SIG-M5 treated with dmso at 0.1 percent for 504 hours (cell line): Measurements from ENCODE around the gene PTDSS2.
"Not testable (repeated sequence)": the region's sequence is repeated elsewhere in the genome, so short reads cannot be mapped to it uniquely, and the experiment has no call there.

ENCODE experiments used
- DNase-seq: peaks from one replicate; lab custom pipeline; 2025; ENCODE audit not compliant: unreplicated experiment; lab: John Stamatoyannopoulos, UW

PTDSS2 gene

DNA sequence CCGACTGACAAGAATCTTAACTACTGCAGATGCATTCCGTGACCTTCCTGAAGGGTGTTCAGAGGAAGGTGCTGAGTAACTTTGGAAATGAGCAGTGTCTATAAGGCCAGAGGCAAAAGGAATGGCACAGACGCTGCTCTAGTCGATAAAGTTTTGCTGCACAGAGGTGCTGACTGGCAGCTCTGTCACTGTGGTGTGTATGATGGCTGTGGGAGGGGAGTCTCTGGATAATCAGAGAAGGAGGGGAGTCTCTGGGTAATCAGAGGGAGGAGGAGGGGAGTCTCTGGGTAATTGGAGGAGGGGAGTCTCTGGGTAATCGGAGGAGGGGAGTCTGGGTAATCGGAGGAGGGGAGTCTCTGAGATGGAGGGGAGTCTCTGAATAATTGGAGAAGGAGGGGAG is 18.4 kb downstream of the PTDSS2 start:
- DNase-seq, result no peak

DNA sequence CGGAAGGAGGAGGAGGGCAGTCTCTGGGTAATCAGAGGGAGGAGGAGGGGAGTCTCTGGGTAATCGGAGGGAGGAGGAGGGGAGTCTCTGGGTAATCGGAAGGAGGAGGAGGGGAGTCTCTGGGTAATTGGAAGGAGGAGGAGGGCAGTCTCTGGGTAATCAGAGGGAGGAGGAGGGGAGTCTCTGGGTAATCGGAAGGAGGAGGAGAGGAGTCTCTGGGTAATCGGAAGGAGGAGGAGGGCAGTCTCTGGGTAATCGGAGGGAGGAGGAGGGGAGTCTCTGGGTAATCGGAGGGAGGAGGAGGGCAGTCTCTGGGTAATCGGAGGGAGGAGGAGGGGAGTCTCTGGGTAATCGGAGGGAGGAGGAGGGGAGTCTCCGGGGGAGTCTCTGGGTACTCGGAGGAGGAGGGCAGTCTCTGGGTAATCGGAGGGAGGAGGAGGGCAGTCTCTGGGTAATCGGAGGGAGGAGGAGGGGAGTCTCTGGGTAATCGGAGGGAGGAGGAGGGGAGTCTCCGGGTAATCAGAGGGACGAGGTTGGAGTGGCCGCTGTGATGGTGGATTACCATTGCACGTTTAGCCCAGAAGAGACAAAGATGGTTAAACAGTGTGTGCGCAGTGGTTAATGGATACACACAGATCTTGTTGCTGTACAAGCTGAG is 19.1 kb downstream of the PTDSS2 start:
- not testable (repeated sequence) for DNase-seq

DNA sequence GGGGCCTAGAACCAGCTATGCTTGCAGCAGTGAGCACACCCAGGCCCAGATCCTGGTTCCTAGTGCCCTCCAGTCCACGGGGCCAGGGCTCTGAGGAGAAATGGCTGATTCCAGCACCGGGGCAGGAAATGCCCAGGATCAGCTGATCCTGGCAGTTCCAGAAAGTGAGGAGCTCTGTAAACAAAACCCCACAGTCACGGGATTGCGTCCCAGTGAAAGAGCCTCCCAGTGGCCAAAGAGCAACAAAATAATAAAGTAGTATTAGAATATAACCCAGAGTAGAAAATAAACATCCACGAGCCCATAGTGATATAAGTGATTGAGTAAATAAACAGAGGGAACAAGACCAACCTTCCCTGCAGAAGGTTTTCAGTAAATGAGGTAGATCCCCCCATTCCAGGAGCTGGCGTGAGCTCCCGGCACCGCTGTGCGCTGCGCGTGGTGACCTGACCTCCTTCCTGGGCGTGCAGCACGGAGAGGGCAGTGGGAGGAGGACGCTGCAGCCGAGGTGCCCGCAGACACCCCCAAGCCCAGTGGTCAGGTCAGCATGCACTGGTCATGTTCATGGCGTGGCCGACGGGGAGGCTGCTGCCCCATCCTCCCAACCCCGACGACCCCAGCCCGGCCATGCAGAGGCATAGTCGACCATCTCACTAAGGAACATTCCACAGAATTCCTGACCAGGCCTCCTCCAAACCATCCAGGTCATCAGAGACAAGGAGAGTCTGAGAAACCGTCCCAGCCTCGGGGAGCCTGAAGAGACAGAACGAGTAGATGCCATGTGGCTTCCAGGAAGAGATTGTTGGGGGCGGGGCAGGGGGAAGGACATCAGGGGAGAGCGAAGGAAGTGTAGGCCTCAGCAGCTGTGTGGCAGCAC is 19.8 kb downstream of the PTDSS2 start:
- DNase-seq, result no peak

DNA sequence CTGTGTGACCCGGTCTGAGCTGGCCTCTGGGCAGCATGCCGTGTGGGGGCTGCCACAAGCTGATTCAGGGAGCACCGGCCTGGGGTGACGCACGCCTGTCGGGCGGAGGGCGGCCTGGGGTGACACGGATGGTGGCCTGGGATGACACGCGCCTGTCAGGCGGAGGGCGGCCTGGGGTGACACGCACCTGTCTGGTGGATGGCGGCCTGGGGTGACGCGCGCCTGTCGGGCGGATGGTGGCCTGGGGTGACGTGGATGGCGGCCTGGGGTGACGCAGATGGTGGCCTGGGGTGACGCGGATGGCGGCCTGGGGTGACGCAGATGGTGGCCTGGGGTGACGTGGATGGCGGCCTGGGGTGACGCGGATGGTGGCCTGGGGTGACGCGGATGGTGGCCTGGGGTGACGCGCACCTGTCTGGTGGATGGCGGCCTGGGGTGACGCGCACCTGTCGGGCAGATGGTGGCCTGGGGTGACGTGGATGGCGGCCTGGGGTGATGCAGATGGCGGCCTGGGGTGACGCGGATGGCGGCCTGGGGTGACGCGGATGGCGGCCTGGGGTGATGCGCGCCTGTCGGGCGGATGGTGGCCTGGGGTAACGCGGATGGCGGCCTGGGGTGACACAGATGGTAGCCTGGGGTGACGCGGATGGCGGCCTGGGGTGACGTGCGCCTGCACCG is 21.5 kb downstream of the PTDSS2 start:
- DNase-seq, result no peak

DNA sequence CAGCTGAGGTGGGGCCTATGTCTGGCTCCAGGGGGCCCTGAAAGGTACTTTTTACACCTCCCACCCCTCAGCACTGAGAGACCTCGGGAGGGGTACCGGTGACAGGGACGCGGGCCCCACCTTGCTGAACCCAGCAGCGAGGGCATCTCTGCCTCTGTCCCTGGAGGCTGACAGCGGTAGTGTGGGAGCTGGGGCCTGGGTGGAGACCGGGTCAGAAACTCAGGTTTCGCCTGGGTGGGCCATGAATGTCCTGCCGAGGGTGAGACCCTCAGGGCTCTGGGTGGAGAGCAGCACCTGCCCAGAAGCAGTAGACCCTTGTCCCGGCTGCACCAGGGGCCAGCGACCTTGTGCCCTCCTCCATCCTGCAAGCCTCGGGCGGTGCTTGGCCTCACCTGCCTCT is 22.2 kb downstream of the PTDSS2 start:
- no peak for DNase-seq

DNA sequence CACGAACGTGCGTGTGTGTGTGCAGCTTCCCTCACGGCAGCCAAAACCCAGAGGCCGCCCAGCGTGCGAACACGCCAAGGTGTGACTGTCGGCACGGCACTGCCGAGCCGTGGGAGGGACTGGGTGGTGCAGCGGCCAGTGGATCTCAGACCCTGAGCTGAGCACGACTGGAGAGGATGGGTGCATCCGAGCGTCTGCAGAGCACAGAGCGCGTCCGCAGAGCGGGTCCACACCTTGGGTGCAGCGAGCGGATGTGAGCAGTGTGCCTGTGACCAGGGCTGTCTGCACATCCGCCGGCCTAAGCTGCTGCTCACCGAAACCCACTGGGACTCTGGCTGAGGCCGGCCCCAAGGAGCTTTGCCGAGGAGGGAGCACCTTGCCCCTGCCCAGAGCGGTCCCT is 22.7 kb downstream of the PTDSS2 start:
- no peak for DNase-seq

DNA sequence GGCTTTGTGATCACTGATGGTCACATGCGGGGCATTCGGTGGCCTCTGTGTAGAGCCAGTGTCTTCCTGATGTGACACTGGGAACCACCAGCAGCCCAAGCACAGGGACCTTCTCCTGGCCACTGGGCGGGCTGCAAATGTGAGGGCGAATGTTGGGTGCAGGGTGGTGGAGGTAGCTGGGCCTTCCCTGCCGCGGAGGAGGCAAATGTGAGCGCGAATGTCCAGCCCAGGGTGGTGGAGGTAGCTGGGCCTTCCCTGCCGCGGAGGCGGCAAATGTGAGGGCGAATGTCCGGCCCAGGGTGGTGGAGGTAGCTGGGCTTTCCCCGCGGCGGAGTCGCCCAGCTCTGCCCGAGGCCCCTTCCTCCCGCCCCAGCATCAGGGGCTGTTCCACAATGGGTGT is 23.3 kb downstream of the PTDSS2 start:
- DNase-seq, result no peak

DNA sequence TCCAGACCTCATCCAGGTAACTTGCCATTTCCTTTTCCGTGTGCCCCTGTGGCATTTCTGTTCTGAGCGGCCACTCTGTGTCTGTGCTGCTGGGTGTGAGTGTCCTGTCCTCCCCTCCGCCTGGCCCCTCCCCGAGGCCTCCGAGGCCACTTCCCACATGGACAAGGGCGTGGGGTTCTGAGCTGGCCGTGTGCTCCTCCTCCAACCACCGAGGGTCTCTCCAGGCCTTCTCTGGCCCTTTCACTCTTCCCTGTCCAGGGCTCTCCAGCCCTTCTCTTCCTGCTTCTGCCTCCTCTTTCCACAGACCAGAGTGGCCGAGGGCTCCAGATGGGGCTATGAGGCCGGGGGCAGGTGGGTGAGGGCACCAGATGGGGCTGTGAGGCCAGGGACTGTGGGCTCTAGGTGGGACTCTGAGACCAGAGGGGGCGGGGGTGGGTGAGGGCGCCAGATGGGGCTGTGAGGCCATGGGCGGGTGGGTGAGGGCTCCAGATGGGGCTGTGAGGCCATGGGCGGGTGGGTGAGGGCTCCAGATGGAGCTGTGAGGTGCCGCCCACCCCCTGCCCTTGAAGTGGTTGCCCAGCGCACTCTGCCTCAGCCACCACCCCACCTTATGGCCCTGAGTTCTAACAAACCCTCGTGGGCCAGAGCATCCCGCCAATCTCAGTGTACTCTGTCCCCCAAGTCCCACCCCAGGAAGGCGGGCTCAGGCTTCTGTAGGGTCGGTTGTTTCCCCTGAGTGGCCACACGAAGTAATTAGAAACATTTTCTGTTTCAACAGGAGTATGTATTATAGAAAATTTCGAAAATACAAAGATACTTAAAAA is 24.1 kb downstream of the PTDSS2 start:
- DNase-seq, result no peak

DNA sequence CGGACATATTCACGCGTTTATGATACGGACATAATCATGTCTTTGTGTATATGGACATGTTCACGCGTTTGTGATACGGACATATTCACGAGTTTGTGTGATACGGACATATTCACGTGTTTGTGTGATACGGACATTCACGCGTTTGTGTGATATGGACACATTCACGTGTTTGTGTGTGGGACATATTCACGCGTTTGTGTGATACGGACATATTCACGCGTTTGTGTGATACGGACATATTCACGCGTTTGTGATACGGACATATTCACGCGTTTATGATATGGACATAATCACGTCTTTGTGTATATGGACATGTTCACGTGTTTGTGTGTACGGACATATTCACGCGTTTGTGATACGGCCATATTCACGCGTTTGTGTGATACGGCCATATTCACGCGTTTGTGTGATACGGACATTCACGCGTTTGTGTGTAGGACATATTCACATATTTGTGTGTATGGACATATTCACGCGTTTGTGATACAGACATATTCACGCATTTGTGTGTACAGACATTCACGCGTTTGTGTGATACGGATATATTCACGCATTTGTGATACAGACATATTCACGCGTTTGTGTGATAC is 24.9 kb downstream of the PTDSS2 start:
- DNase-seq, result no peak

DNA sequence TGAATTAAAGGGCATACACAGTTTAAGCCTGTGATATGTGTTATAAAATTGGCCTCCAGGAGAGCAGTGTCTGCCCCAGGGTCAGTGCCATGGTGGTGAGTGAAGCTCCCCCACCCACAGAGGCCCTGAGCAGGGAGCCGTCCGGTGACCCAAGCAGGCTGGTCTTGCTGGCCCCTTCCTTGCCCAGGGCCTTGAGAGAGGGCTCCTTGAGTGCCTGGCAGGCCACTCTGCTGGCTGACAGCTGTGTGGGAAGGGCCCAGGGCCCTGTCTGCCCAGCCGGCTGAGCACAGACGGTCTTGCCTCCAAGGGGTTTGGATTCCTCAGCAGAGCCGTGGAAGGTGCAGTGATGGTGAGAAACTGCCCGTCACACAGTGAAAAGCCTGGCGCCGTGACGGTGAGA is 25.9 kb downstream of the PTDSS2 start:
- no peak for DNase-seq

DNA sequence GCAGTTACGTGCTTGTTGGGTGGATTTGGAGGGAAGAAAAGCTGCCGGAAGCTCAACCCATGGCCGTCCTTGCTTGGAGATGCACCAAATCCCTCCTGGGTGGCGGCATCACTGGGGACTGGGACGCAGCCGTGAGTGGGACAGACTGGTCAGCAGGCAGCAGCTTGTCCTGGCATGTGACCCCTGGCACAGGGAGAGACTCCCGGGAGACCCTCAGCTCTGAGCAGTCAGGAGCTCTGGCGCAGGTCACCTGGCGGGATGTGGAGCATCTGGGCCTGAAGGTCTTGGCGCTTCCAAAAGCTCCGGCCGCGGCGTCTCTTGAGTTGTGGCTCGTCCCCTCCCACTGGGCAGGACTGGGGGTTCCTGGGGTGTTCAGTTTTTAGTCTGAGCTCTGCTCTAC is 26.3 kb downstream of the PTDSS2 start:
- DNase-seq, result no peak

DNA sequence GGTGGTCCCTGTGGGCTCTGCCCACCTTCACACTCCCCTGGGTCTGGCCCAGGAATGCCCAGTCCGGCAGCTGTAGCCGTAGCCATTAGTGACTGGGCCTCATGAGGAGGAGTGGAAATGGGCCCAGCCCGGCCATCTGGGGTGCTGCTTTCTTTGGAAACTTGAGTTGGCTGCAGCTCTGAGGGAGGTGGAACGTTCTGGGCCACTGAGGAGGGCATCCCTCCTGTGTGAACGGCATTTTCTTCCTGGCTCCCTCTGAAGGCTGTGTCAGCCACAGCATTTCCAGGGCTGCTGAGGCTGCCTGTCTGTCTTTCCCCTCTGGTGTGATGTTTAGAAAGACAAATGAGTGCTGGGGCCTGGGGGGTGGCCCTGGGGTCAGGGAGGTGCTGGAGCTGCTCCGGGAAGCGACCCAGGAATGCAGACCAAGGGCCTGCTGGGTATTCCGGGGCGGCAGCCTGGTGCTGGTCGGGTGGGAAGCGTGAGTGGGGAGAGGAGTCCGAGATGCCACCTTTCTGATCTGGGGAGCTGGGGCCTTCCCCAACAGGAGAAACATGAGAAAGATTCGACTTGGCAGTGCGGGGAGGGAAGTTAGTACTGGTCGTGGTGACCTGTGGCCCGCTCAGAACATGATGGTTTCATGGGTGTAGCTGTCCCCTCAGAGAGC is 27.1 kb downstream of the PTDSS2 start:
- no peak for DNase-seq

DNA sequence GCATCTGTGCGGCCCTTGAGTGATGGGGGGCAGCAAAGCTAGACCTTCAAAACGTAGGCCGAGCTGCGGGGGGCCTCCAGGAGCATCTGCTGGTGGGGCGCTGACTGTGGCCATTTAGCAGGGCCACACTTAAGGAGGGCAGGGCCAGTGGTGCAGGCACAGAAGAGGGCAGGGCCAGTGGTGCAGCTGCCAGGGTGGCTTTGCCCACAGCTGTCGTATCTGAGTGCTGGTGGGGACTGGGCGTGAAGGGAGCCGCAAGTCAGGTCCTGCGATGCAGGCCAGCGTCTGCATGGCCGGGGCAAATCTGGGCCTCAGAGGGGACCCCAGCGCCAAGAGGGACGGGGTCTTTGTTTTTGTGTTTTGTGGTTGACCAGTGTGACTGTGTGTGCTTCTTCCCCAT is 29.2 kb downstream of the PTDSS2 start:
- DNase-seq, result no peak

DNA sequence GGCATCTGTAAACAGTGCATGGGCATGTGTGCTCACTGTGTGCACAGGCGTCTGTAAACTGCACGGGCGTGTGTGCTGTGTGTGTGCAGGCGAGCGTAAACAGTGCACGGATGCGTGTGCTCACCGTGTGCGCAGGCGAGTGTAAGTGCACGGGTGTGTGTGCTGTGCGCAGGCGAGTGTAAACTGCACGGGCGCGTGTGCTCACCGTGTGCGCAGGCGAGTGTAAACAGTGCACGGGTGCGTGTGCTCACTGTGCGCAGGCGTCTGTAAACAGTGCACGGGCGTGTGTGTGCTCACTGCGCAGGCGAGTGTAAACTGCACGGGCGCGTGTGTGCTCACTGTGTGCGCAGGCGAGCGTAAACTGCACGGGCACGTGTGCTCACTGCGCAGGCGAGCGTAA is 34.5 kb downstream of the PTDSS2 start:
- no peak for DNase-seq

DNA sequence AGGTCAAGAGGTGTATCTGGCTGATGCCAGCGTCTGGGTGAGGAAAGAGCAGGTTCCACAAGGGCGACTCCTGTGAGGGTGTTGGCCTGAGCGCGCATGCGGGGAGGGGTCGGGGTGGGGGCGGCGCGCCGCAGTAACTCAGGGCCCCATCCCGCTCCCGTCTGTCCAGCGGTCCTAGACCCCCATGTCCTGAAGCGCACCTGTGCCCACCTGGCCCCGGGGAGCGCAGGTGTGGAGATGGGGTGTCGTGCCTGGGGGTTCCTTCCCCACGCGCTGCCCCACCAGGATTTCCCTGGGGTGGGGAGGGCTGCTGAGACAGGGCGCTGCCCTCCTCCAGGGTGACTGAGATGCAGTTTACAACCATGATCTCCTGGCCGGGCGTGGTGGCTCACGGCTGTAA is 36.1 kb downstream of the PTDSS2 start:
- no peak for DNase-seq

DNA sequence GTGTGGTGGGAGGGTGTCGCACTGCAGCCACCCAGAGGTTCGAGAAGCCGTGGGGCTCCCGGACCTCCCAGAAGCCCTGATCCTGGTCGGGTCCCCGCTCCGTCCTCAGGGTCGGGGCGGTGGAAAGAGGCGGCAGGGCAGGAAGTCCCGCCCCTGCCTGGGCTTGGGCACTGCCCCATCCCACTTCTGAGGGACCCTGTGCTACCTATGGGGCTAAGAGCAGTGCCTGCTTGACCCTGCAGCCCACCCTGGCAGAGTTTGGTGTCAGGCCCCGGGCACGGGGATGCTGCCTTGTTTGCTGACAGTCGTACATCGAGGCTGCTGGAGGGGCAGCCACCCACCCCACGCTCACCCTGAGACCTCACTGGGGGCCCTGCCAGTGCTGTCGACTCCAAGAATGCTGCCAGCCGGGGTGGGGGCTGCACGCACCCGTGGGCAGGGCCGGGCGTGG is 37.5 kb downstream of the PTDSS2 start:
- DNase-seq, result no peak

DNA sequence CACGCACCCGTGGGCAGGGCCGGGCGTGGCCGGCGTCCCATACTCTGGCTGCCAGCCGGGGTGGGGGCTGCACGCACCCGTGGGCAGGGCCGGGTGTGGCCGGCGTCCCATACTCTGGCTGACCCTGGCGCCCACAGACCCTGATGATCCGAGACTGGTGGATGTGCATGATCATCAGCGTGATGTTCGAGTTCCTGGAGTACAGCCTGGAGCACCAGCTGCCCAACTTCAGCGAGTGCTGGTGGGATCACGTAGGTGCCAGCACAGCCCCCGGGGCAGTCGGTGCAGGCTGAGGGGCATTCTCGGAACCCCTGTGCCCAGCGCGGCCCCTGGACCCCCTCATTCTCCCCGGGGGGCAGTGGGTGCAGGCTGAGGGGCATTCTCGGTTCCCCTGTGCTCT is 38.0 kb downstream of the PTDSS2 start:
- no peak for DNase-seq

DNA sequence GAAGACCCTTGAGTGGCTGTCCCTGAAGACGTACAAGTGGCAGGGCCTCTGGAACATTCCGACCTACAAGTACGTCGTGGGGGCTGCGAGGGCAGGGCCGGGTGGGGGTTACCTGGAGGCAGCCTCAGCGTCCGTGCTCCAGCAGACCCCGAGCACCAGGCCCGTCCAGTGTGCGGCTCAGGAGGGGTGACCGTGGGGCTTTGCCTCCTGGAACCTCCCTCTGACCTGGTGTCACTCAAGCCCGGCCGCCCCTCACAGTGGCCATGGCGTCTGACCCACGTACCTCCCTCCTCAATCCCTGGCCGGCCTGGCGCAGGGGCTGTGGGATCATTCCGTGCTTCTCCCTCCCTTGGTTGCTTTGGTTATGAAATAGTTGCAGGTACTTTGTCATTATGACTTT is 38.5 kb downstream of the PTDSS2 start:
- DNase-seq, result no peak

DNA sequence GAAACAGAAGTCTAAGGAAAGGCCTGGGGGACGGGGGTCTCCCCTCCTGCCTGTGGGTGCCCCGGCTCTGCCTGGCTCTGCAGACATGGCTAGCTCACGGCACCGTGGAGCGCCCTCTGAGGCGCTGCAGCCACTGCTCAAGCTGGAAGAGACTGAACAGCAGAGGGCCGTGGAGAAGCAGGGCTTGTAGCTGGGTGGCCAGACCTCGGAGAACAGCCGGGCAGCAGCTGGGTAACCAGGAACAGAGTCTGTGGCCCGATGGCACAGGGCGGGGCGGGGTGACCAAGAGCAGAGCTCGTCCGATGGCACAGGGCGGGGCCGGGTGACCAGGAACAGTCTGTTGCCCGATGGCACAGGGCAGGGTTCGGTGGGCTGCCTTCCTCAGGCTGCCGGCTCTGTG is 38.9 kb downstream of the PTDSS2 start:
- no peak for DNase-seq

DNA sequence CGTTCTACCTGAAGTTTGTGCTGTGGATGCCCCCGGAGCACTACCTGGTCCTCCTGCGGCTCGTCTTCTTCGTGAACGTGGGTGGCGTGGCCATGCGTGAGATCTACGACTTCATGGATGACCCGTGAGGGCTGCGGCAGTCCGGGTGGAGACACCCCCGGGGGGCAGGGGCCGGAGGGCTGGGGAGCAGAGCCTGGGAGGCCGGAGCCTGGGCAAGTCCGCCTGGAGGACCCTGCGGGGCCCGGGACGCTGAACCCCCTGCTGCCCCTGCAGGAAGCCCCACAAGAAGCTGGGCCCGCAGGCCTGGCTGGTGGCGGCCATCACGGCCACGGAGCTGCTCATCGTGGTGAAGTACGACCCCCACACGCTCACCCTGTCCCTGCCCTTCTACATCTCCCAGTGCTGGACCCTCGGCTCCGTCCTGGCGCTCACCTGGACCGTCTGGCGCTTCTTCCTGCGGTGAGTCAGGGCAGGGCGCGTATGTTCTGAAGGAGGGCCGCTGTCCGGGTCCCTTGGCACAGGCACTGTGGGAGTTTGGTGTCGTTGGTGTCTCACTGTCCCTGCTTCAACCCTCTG is 39.6 kb downstream of the PTDSS2 start:
- DNase-seq, result no peak
